Skin of body (tissue), 2 donors: ENCODE results near the gene TLCD3B. TPM values are rescaled to one million over a fixed set of nuclear protein-coding genes. Genes with fewer than 3 reads are reported as not detected.
"Not testable (repeated sequence)": the region's sequence is repeated elsewhere in the genome, so short reads cannot be mapped to it uniquely, and the experiment has no call there.

Experiments
- DNase-seq: peaks from one replicate; lab custom pipeline; 2025; lab: John Stamatoyannopoulos, UW
- total RNA-seq: library from RNA; depleted of rRNA; stranded (reverse); fragments of >200 nt; gene quantifications from one replicate; pipeline ENCODE4 v1.2.3, GENCODE V29; 2014

The TLCD3B gene
- total RNA-seq, 1 donor from 2014 or later, result not detected

GRCh38 chr16:30027588-30028437 lies 3.3 kb downstream of the TLCD3B start:
- DNase-seq, result no peak

GRCh38 chr16:30026449-30026848 lies 4.6 kb downstream of the TLCD3B start:
- no peak for DNase-seq

GRCh38 chr16:30025574-30025973 lies 5.5 kb downstream of the TLCD3B start:
- DNase-seq, result no peak

GRCh38 chr16:30025156-30025555 lies 5.9 kb downstream of the TLCD3B start:
- DNase-seq, result no peak

- no peak for DNase-seq
These were observed 6.6 kb downstream of the TLCD3B start for GRCh38 chr16:30024451-30024850.

GRCh38 chr16:30023586-30023985 lies 7.5 kb downstream of the TLCD3B start:
- DNase-seq, result no peak

- DNase-seq, result no peak
These were observed 8.2 kb downstream of the TLCD3B start, which contains the start of gene C16orf92 for GRCh38 chr16:30022887-30023286. C16orf92 (plus strand) TSS chr16:30023198; CDS start chr16:30023341, 143 bp downstream.

GRCh38 chr16:30018731-30019158 lies 12.3 kb downstream of the TLCD3B start:
- no peak for DNase-seq

- not testable (repeated sequence) for DNase-seq
These were observed 13.1 kb downstream of the TLCD3B start for GRCh38 chr16:30017937-30018336.

GRCh38 chr16:30017277-30017656 lies 13.8 kb downstream of the TLCD3B start:
- DNase-seq, result no peak

- no peak for DNase-seq
These were observed 14.4 kb downstream of the TLCD3B start for GRCh38 chr16:30016555-30017276.

- DNase-seq, result not testable (repeated sequence)
These were observed 15.6 kb downstream of the TLCD3B start for GRCh38 chr16:30015450-30015849.

- not testable (repeated sequence) for DNase-seq
These were observed 18.5 kb downstream of the TLCD3B start for GRCh38 chr16:30012598-30012997.

GRCh38 chr16:30011714-30012504 lies 19.2 kb downstream of the TLCD3B start:
- DNase-seq, result no peak

- DNase-seq, result no peak
These were observed 20.0 kb downstream of the TLCD3B start, which contains the start of gene DOC2A for GRCh38 chr16:30010844-30011713. DOC2A (minus strand) TSS chr16:30011027; CDS start chr16:30010222, 805 bp downstream.

- no peak for DNase-seq
These were observed 20.9 kb downstream of the TLCD3B start for GRCh38 chr16:30009990-30010843.

- no peak for DNase-seq
These were observed 21.8 kb downstream of the TLCD3B start for GRCh38 chr16:30009085-30009862.

- DNase-seq, result no peak
These were observed 23.6 kb downstream of the TLCD3B start for GRCh38 chr16:30007378-30007895.
